Esophagus muscularis mucosa (tissue), 3 donors: Measurements from ENCODE around the gene PANK3.

Experiments
- CTCF ChIP-seq, 3 experiments: fragments of 200-600 bp in 2 of 3; fragments of 450-650 bp in 1 of 3; sonication (generic) in 2 of 3; IDR thresholded peaks; one replicate each; pipeline ENCODE4 v1.5.1; 2017 to 2019; ENCODE audit warnings: antibody characterized with exemption in 3 of 3, mild to moderate bottlenecking in 2 of 3, moderate library complexity in 1 of 3
- POLR2A ChIP-seq: fragments of 450-650 bp; IDR thresholded peaks from one replicate; pipeline ENCODE4 v1.6.1; 2017; ENCODE audit warnings: antibody characterized with exemption, moderate library complexity, mild to moderate bottlenecking, low read depth

- no peak for TF ChIP-seq CTCF (IDR thresholded peaks at IDR 0.05)
- no peak for TF ChIP-seq POLR2A
Observed at GRCh38 chr5:168600409-168600808, 21.2 kb upstream of the PANK3 start.
